Heart left ventricle (tissue), 16 donors: ENCODE measurements around the gene PFKFB4. TPM values are rescaled to one million over a fixed set of nuclear protein-coding genes. Genes with fewer than 3 reads are reported as not detected.
A peak's percentile ranks its signal among the peaks of the same experiment; 100 is the strongest.

Source experiments
- ATAC-seq, 4 donors: fragments of 200-7000 bp; cut with Tn5 transposase; one replicate each; pipeline ENCODE4 v1.9.1; 2020 to 2022; ENCODE audit warnings: moderate library complexity in 4 of 4, mild to moderate bottlenecking in 3 of 4, moderate number of reproducible peaks in 1 of 4
- DNase-seq, 5 donors: peaks; one replicate each; pipeline ENCODE4 v3.0.0-alpha.2; 2020
- H3K27ac ChIP-seq, 12 donors: fragments of 200-600 bp; sonication (generic) in 4 of 12; one replicate each; pipeline versions ENCODE4 v1.5.0 to v1.8.0; 2016 to 2022; ENCODE audit warnings: mild to moderate bottlenecking in 2 of 12
- H3K27me3 ChIP-seq, 9 donors: fragments of 200-600 bp; sonication (generic) in 2 of 9; one replicate each; pipeline versions ENCODE4 v1.5.1 to v1.8.0; 2016 to 2022; ENCODE audit warnings: mild to moderate bottlenecking in 3 of 9
- H3K36me3 ChIP-seq, 9 donors: fragments of 200-600 bp; sonication (generic) in 2 of 9; one replicate each; pipeline versions ENCODE4 v1.5.0 to v1.8.0; 2018 to 2022; ENCODE audit warnings: mild to moderate bottlenecking in 2 of 9
- H3K4me1 ChIP-seq, 12 donors: fragments of 200-600 bp; sonication (generic) in 4 of 12; one replicate each; pipeline versions ENCODE4 v1.5.0 to v1.8.0; 2016 to 2022; ENCODE audit warnings: mild to moderate bottlenecking in 3 of 12
- H3K4me3 ChIP-seq, 12 donors: fragments of 200-600 bp; sonication (generic) in 4 of 12; one replicate each; pipeline versions ENCODE4 v1.5.0 to v1.8.0; 2017 to 2022; ENCODE audit warnings: mild to moderate bottlenecking in 9 of 12, moderate library complexity in 4 of 12
- H3K9me3 ChIP-seq, 12 donors: fragments of 200-600 bp; sonication (generic) in 4 of 12; one replicate each; pipeline versions ENCODE4 v1.5.0 to v1.8.0; 2016 to 2022; ENCODE audit warnings: mild to moderate bottlenecking in 1 of 12
- CTCF ChIP-seq, 12 donors: fragments of 200-600 bp; sonication (generic) in 4 of 12; IDR thresholded peaks; one replicate each; pipeline versions ENCODE4 v1.5.0 to v1.8.0; 2018 to 2022; ENCODE audit warnings: antibody characterized with exemption in 12 of 12, mild to moderate bottlenecking in 5 of 12
- POLR2A ChIP-seq, 2 donors: fragments of 450-650 bp; IDR thresholded peaks; one replicate each; pipeline ENCODE4 v1.6.1; 2017; ENCODE audit warnings: antibody characterized with exemption in 2 of 2, mild to moderate bottlenecking in 2 of 2, moderate library complexity in 2 of 2
- WGBS, 4 donors: extraction: QIAGEN DNeasy Blood & Tissue Kit in 2 of 4; methylation state at CpG; one replicate each; pipeline versions ENCODE4 v1.1.5 to v1.1.7; 2013 to 2018; 5-methylcytosine and 5-hydroxymethylcytosine counted together
- intact Hi-C, 10 donors: fragments of 100-400 bp; cut with DNase I; formaldehyde crosslinking; loops; one replicate each; pipeline versions ENCODE4 v1.11.1 to v1.14.2; 2022
- polyA plus RNA-seq, 2 donors: library from polyadenylated mRNA; stranded (reverse); fragments of 200-250 nt; gene quantifications; one replicate each; pipeline ENCODE4 v1.2.3, GENCODE V29; 2013
- total RNA-seq, 9 donors: library from RNA; depleted of rRNA in 2 of 9; stranded (reverse); fragments of >200 nt in 2 of 9; fragmentation: NEBNext Ultra II Directional in 3 of 9; extraction: Animal tissue kit (Norgen Biotek cat#: 25700) in 3 of 9; gene quantifications; one replicate each; pipeline versions ENCODE4 v1.1.0 to v1.2.4, GENCODE V29; 2016 to 2023
- donor health status: ischemic (EF 13 %, LVEDD 7.1; RV severe dilation, severe dysfunction).
- donor health status: healthy with polysubstance abuse.
- donor health status: DM: no; HTN: yes; CAD: no.
- donor health status: DM: no; HTN: no; CAD: no.
- donor health status: ischemic (EF 25% LVEDD 6.9; RV normal size, moderate dysfunction).
- donor health status: ischemic (EF 25% LVEDD 5.7; RV mildly dilated, moderate dysfunction).
- donor health status: healthy.
- donor health status: DM: yes; HTN: yes; CAD: no.
- donor health status: ischemic (EF 35%, LVEDD 5.7; RV mildly dilated, moderate dysfunction).
- donor health status: nonischemic (EF 11% LVEDD 7.7; RV severe dilation, severe dysfunction).
- donor health status: DM: yes; HTN: yes; CAD: no.
- donor health status: PGD.
- donor health status: ischemic (EF 29% LVEDD 5.4; RV normal size, mild dysfunction).
- donor health status: nonischemic (EF 23%, LVEDD 6.1; RV moderate dilation, normal function).

PFKFB4 gene
- total and polyA plus RNA-seq, 11 donors: 0.44 to 9.1 (median 1.2) TPM

- Histone ChIP-seq H3K9me3 (no peaks in the 10 kb centered on the region), H3K4me1 (peaks cover 0 to 34% (median 4%) of the 10 kb centered on the region in 12 donors), H3K4me3 (no peak overlapping the region), H3K27me3 (no peaks in the 10 kb centered on the region), H3K36me3 (no peaks in the 10 kb centered on the region), H3K27ac (no peak overlapping the region)
- DNase-seq: no peak
- intact Hi-C loops: no loop called here
- 56 to 68% (median 63%) methylated on average over 7 of the region's 7 CpGs for WGBS, 4 donors
- ATAC-seq: no peak
- TF ChIP-seq CTCF (IDR thresholded peaks at IDR 0.05): no peak
- no peak for TF ChIP-seq POLR2A (IDR thresholded peaks at IDR 0.05)
Observed at GRCh38 chr3:48565591-48566400, 9.2 kb upstream of the PFKFB4 start.

GRCh38 chr3:48565186-48565585, 8.6 kb upstream of the PFKFB4 start:
- H3K27me3 ChIP-seq: no peaks in the 10 kb centered on the region
- WGBS, 4 donors: 84 to 90% (median 87%) methylated on average over 8 to 11 of the region's 11 CpGs
- intact Hi-C loops: no loop called here
- H3K4me3 ChIP-seq: no peak overlapping the region
- no peaks in the 10 kb centered on the region for H3K36me3 ChIP-seq
- ATAC-seq (no peak), DNase-seq (no peak)
- H3K9me3 ChIP-seq: no peaks in the 10 kb centered on the region
- TF ChIP-seq CTCF (IDR thresholded peaks at IDR 0.05): no peak
- no peak for TF ChIP-seq POLR2A (IDR thresholded peaks at IDR 0.05)
- no peak overlapping the region for H3K27ac ChIP-seq
- H3K4me1 ChIP-seq: peaks cover 2 to 40% (median 10%) of the 10 kb centered on the region in 12 donors

GRCh38 chr3:48564667-48565066, 8.1 kb upstream of the PFKFB4 start:
- no peak overlapping the region for H3K27ac ChIP-seq
- intact Hi-C loops: loop anchor here in 5 of 10 donors (5.0 kb wide), 3 partner anchors 33 to 43 kb away; partner anchors contain the start of genes COL7A1 (in 2 of the 5) and UQCRC1 (in 1 of the 5)
- peaks cover 3 to 44% (median 14%) of the 10 kb centered on the region in 12 donors for H3K4me1 ChIP-seq
- DNase-seq (no peak), ATAC-seq (no peak)
- no peak overlapping the region for H3K4me3 ChIP-seq
- H3K9me3 ChIP-seq: no peaks in the 10 kb centered on the region
- 90 to 97% (median 92%) methylated on average over 5 to 11 of the region's 11 CpGs for WGBS, 4 donors
- no peaks in the 10 kb centered on the region for H3K36me3 ChIP-seq
- H3K27me3 ChIP-seq: no peaks in the 10 kb centered on the region
- TF ChIP-seq POLR2A (IDR thresholded peaks at IDR 0.05) (no peak), CTCF (IDR thresholded peaks at IDR 0.05) (no peak)

GRCh38 chr3:48564022-48564421, 7.4 kb upstream of the PFKFB4 start:
- intact Hi-C loops: loop anchor here in 5 of 10 donors (5.0 kb wide), 3 partner anchors 33 to 43 kb away; partner anchors contain the start of genes COL7A1 (in 2 of the 5) and UQCRC1 (in 1 of the 5)
- H3K27ac ChIP-seq: no peak overlapping the region
- no peaks in the 10 kb centered on the region for H3K27me3 ChIP-seq
- WGBS, 4 donors: 54 to 85% (median 72%) methylated on average over 2 to 10 of the region's 10 CpGs
- H3K36me3 ChIP-seq: no peaks in the 10 kb centered on the region
- ATAC-seq (no peak), DNase-seq (peak in 3 of 5 donors; percentile 32 to 62 (median 33))
- TF ChIP-seq CTCF (IDR thresholded peaks at IDR 0.05): no peak
- no peak for TF ChIP-seq POLR2A (IDR thresholded peaks at IDR 0.05)
- peaks cover 3 to 51% (median 14%) of the 10 kb centered on the region in 12 donors for H3K4me1 ChIP-seq
- no peak overlapping the region for H3K4me3 ChIP-seq
- no peaks in the 10 kb centered on the region for H3K9me3 ChIP-seq
